HG03520 (cell line): ENCODE results near the gene EPOP.
A peak's percentile ranks its signal among the peaks of the same experiment; 100 is the strongest.

Experiments
- ATAC-seq: cut with Tn5 transposase; IDR thresholded peaks from one replicate; pipeline ENCODE4 v1.9.1; 2021; ENCODE audit warnings: mild to moderate bottlenecking, moderate library complexity; ENCODE audit not compliant: unreplicated experiment

The EPOP gene

DNA sequence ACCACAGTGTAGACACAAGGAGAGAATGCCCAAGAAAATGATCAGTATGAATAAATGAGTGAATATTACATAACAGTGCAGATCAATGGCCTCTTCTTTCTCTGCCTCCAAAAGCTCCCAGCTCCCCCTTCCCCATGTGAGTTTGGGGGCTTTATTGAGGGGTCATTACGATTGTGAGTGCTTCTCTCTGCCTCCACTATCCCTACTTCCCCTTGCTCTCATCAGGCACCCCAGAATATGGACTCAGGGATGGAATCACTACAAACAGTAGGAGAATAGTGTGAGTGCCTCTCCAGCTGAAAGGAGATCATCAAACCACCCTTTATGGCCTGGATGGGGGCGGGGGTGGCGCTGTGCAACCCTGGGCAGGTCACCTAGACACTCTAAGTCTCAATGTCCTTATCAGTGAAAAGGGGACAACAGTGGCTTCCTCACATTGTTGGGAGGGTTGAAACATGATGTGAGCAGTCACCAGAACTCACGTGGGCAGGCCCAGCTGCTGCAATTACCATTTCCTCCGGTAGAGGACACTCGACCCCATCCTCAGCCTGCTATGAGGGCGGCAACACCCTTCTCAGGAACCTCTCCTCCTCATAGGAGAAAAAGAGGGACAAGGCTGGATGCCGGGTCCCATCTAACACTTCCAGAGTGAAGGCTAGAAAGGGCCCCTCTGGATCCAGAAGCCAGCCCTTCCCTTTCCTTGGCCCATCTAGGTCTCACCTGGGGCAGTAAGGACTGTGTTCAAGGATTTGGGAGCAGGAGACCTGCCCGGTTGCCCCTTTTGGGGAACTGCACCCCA is 2.1 kb upstream of the EPOP start:
- ATAC-seq, result no peak

DNA sequence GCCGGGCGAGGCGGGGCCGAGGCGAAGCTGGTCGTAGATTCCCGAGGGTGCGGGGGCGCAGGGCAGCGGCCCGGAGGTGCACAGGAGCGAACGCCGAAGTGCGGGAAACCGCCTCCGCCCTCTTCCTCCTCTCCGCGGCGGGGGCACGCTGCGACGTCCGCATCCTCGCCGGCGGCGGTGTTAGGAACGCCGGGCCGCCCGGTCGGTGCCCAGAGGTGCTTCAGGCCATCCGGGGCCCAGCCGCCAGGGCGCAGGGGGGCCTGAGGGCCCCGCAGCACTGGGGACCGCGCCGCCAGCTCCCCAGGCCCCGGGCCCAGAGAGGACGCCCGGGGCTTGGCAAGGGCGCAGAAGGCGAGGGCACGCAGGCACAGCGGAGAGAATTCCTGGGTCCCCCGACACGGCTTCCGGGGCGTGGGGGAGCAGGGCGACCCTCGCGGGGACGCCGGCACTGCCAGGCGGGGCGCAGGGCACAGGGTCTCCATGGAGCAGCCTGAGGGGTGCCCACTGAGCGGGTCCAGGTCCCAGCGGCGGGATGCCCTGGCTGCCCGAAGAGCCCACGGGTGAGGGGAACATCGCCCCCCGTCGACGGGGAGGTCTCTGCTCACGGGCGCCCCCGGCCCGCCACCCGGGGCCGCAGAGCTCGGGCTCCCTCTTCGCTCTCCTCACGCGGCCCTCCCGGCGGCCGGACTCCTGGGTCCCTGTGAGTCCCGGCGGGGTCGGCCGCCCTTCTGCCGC is 576 bp downstream of the EPOP start:
- peak; percentile 12 for ATAC-seq

DNA sequence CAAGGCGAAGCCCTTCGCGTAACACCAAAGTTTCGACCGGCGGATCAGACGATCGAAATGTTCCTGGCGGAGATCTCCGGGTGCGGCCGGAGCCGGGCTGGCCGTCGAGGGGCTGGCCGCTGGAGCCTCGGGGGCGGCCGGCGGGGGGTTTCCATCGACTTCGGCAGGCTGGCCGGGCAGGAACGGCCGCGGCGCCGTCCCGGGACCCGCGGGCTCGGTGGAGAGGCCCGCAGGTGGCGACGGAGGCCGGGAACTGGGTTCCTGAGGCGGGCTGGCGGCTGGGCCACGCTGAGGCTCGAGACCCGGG is 1.1 kb downstream of the EPOP start:
- ATAC-seq, result no peak

DNA sequence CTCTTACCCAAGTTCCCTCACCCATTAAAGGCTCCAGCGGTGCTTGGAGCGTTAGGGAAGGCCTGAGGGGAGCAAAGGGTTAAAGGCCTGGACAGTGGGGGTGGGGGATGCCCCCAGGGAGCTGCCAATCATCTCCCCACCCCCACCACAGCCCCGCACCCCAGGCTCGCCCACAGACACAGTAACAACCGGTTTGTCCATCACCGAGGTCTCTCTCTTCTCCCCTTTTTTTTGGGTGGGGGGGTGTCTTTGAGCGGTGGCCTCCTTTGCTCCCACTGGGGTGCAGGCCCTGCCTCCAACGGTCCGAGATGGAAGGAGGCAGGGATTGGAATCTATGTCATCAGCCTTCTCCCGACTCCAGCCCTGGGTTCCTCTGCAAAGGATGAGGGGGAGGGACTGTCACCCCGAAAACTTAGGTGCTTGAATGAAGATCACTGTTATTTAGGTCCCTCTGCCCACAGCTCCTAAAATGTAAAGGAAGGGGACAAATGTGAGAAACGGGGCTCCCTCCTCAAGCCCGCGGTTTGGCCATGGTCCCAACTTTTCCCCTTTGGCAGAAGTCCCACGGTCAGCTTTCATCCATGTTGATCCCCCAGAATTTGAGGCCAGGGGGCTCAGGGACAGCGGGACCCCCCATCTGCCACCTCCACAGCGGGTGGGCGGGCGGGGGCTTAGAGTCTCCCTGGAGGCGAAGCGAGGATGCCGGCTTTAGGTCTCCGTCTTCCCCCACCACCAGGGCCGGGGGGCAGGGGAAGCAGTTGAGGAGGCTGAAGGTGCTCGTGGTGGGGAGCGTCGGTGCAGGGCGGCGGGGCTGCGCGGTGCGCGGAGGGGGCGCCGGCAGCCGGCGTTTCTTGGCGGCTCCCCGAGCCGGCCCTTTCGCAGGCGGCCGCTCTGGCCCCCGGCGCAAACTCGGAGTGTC is 1.7 kb downstream of the EPOP start:
- no peak for ATAC-seq

DNA sequence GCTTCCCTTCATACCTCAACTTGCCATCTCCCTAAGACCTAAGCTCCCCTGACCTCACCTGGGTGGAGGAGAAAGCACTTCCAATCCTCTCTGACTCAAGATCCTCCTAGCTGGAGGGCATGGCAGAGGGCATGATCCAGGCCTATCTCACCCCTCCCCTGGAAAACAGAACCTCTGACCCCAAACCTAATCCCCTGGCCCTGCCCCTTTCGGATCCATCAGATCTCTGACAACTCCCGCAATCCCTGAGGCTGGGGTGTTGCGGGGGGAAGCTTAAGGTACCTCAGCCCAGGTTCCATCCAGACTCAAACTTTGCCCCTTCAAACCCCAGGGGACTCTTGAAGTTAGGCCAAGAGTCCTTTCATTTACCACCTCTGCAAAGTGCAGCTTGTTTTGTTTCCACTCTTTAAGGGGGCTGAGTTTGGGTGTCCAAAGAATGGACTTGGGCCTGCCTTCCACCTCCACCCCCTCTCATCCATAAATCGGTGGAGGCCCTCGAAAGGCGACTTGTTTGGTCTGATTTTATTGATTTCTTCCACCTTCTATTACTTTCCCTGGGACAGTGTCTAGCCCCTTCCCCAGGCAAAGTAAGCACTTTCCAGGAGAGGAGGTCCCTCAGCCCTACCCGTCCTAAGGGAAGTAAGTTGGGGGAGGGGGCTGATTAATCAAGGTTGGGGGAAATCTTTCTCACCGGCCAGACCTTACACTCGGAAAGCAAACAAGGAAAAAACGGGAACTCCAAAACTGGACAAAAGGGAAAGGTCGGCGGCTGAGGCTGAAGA is 2.6 kb downstream of the EPOP start:
- ATAC-seq, result no peak

DNA sequence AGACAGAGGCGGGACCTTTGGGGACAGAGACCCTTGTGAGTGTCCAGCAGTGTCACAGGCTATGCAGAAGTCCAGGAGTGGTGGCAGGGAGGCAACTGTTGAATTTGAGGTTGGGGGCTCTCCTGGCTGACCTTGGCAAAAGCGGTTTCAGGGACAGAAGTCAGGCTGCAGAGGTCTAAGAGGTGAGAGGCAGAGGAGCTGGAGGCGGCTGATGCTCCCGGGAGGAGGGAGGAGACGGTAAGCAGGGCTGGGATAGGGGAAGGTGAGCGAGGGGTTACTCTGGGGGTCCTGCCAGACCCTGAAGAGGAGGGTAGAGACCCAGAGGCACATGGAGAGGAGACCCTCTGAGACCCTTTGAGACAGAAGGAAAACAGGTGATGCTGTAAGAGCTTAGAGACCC is 5.2 kb downstream of the EPOP start:
- no peak for ATAC-seq

DNA sequence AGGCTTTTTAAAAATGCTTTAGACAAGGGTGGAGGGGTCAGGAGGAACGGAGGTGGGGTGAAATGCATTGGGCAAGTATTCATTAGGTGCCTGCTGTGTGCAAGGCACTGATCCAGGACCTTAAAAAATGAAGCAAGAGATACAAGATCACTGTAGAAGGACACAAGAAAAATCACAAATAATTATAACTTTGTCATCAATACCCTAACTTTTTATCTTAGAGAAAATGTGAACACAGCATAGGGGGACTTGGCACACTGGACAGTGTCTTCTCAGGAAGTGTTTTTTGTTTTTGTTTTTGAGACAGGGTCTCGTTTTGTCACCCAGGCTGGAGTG is 7.0 kb downstream of the EPOP start:
- no peak for ATAC-seq

DNA sequence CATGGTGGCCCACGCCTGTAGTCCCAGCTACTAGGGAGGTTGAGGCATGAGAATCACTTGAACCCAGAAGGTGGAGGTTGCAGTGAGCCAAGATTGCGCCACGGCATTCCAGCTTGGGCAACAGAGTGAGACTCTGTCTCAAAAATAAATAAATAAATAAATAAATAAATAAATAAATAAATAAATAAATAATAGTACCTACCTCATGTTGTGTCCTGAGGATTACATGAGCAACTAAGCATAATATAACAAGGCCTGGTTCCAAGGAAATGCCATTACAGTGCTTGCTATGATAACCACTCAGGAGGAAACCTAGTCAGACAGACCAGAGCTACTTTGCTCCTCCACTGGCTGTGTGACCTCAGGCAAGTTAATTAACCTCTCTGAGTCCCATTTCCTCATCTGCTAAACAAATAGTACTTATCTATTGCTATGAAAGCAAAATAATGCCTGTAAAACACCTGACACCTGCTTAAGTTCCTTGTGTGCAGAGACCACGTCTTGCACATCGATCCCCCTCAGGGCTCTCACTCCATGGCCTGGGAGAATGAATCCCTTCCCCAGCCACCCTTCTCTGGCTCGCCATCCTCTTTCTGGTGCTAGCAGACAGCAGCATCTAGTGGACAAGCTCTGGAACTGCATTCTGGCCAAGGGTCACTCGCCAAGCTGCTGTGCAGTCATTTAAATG is 7.5 kb downstream of the EPOP start:
- no peak for ATAC-seq

DNA sequence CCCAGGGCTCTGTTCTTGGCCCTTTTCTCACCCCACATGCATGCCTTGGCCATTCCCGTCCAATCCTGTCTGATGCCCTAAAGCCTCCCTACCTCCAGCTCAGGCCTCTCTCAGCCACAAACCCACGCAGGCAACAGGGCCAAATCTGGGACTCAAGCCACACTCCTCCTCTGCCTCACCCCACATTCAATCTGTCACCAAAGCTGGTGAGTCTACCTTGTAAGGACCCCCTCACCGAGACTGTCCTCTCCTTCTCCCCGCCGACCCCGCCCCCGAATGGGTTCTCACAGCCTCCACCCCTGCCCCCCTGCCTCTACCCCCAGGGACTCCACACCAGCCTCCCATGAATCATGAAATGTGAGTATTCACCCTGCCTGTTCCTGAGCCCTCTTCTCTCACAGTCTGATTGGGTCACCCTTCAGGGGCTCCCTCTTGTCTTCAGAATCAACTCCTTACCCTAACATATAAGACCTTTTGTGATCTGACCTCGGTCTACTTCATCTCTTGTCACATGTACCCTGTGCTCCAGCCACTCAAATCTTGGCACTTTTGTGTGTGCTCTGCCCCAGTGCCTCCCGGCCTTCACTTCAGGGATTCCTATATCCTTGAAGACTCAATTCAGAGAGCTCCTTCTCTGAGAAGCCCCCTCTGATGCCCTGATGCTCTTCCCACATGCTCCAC is 10.7 kb downstream of the EPOP start:
- no peak for ATAC-seq

DNA sequence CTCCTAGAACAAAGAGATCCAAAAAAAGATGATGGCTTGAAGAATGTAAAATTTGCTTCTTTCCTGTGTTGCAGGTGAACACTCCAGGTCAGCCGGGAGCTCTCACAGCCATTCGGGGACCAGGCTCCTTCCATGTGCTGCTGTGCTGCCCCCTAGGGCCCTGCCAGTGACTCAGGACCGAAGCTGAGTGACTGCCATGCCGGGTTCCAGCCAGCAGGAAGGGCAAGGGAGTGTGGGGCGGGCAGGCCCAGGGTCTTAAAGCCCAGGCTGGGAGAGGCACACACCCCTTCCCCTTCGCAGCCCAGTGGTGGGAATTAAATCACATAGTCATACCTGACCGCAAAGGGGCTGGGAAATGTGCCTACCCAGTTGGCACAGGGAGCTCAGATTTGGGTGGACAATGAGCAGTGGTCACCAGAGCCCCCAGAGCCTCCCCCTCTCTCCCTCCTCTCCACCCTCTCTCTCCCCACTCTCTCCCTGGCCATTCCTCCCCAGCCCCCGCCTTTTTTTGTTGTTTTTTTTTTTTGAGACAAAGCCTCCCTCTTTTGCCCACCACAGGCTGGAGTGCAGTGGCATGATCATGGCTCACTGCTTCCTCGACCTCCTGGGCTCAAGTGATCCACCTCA is 11.5 kb downstream of the EPOP start:
- ATAC-seq, result no peak

DNA sequence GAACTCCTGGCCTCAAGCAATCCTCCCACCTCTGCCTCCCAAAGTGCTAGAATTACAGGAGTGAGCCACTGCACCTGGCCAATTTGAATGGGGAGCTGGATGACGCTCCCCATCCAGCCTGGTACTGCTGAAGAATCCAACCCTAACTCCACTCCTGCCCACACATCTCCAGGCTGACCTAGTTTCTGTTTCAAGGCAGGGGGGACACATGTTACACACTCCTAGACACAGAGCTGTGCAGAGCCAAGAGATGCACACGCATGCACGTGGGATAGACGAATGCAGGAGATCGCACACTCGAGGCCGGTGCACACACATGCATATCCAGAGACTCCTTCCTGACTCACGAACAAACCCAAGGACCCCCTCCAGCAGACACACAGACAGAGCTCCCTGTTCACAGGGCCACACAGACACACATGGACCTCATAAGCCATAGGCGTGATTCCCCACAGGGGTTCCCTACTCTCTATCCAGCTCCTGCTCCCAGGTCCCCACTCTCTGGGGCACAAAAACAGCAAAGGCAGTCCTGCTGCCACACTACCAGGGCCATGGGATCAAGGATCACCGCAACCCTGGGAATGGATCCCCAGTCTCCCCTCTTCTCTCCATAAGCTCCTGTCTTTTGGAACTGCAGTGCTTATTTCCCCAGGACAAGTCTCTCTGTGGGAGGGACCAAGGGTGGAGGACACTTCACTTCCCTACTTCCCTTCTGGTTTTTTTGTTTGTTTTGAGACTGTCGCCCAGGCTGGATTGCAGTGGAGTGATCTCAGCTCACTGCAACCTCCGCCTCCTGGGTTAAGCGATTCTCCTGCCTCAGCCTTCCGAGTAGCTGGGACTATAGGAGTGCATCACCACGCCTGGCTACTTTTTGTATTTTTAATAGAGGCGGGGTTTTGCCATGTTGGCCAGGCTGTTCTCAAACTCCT is 14.4 kb downstream of the EPOP start:
- ATAC-seq, result no peak

DNA sequence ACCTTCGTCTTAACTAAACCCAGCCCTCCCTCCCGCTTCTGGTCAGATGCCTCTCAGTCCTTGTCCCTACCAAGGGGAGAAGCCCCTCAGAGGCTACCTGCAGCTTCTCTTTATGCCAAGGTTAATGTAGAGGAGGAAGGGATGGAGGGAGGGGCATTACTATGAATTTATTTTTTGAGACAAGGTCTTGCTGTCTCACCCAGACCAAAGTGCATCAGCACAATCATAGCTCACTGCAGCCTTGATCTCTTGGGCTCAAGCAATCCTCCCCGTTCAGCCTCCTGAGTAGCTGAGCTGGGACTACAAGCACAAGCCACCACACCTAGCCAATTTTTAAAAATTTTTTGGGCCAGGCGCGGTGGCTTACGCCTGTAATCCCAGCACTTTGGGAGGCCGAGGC is 15.3 kb downstream of the EPOP start:
- ATAC-seq, result no peak

DNA sequence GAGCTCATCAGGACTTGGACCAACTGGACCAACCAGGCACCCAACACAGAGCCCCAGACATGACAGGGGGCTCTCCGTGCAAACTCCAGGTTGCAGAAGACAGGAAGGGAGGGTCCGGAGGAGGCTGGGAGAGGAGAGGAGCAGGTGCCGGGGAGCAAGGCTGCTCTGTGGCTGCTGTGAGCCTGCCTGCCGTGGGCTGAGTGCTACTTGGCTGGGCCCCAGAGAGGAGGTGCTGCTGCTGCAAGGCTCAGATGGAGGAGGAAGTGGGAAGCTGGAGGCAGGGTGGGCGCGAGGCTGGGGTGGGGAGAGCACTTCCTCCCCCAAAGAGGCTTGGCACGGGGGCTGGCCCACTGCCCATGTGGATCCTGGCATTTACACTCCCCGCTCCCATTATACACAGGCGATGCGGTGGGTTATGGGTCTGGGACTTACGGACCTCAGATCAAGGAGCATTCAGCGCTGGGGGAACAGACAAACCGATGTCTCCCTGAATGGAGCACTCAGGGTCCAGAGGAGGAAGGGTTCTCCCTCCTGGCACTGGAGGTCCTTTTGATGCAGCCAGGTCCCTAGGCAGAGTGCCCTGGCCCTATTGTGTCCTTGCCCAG is 15.9 kb downstream of the EPOP start:
- no peak for ATAC-seq

DNA sequence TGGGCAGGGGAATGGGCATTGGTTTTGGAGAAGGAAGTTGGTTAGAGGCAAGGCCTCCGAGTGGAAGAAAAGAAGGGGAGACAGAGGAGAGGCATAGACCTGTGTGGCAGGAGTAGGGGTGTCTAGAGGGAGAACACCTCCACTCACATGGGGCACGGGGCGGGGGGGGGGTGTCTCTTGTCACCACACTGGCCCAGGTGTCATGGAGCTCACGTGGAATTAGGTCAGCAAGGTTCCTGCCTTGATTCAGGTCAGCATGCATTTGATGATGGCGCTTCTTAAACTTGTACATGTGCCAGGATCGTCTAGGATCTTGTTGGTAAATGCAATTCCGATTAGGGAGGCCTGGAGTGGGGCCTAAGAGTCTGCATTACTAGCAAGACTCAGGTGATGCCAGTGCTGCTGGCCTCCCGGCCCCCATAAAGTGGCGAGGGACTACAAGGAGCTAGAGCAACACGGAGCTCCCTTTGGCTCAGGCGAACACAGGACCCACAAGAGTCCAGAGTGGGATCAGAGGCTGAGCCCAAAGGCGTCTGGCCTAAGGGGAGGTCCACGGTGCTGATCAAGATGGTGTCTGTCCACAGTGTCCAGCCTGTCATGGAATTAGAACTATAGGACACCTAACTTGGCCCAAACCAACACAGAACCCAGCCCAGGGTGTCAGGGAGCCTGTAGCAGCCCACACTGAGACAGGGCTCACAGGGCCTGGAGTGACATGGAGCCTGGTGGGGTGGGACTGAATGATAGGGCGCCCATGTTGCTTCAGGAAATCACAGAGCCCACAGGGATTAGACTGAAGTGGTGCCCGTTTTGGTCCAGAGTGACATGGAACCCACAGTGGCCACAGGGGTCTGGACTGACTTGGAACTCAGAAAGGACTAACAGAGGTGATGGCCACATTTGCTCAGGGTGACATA is 16.7 kb downstream of the EPOP start:
- ATAC-seq, result no peak

DNA sequence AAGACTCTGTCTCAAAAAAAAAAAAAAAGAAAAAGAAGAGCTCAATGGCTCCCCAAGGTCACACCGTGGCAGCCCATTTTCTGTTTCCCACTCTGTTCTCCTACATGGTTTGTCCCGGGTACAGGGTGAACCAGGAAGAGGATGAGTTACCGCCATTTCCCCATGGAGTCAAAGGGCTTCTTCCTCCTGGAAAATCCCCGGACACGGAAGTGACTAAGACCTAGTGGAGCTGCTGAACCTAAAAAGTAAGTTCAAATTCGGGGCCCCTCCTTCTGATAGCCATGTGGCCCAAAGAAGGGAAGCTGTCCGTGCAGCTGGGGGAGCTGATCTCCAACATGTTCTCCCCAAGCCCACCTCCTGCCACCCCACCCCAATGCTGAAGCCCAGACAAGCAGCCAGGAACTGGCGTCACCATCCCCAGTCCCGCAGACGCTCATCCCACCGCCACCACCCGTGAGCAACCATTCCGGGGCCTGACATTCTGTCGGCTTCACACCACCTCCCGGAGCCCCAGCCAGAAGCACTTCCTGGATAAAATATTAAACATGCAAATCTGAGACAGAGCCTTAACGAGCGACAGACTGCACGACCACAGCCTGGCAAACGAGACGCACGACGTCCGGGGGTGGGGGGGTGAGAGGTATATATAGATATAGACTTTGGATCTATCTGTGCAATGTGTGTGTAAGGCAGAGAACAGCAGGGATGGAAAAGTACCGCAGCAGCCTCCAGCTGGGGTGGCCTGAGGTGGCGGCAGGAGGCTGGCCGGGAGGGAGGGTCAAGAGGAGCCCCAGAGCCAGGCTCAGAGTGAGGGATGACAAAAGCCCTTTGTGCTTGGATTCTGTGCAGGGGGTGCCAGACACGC is 17.6 kb downstream of the EPOP start:
- no peak for ATAC-seq
